ENCODE measurements around the gene NPHP4.

The NPHP4 gene

GRCh38 chr1:5948681-5949005 lies 43.6 kb downstream of the NPHP4 start:
- no peak for DNase-seq

DNA sequence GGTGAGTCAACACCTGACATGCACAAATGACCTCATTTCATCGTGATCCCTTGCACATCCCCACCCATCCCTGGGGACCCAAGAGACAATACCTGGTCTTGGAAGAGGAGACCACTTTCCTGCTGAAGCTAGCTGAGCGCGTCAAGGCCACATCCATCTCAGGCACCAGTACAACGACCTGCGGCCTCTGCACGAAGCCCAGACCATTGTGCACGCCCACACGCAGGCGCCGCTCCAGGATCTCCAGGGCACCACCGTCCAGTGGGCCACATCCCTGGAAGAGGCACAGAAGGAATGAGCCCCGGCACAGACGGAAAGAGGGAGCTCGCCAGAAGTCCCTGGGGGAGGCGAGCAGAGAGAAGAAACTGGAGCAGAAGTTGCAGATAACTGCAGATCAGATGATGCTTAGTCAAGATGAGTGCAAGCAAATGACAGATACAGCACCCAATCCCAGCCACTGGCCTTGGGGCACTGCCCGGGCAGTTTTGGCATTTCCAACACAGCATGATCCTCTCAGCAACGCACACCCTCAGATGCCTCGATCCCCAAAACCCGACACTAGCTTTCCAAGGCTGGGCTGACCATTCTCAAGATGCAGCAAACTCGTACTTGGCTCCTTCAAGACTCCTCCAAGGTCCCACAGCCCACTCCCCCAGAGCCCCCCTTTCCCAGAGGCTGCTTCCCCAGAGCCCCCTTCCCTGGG lies 44.1 kb downstream of the NPHP4 start:
- no peak for DNase-seq

DNA sequence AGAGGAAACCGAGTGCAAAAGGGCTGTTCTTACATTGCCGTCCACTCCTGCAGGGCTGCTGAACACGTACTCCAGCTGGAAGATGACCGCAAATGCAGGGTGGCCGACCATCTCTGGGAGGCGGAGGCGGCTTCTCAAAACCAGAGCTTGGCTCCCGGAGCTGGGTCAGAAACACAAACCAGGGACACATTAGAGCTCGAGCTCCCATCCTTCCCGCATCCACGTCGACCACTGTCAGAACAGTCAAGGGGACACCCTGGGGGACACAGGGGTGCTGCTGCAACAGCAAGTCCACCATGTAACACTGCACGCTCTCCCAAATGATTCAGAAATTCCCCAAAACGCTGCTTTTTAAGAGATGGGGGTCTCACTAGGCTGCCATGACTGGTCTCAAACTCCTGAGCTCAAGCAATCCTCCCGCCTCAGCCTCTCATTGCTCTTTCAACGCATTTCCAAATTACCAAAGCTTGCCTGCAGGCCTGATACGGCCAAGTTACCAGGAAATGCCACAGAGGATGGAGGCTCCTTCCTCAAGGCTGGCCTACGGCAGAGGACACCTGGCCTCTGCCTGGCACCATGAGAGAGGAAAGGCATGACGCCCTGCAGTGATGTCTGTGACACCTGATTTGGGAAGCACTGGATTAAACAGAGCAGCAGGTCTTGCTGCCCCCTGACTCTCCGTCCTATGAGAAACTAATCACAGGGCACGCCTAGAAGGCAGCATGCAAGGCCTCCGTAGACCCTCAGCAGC lies 45.0 kb downstream of the NPHP4 start:
- no peak for DNase-seq

DNA sequence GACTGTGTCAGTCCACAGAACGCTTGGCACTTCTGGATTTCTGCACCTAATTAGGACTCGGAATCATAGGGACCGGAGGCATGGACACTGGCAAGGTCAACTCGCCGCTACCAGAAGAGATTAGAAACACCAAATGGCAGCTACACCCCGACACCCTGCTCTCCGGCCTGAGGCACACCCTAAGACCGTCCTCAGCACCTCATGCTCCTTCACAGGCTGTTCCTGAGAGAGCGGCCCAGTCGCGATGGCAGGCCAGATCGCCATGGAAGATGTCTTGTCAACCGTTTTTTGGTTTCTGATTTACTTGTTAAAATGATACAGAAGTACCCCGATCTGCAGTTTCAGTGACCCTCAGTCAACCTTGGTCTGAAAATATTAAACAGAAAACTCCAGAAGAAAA lies 46.8 kb downstream of the NPHP4 start:
- DNase-seq, result no peak

- DNase-seq, result no peak
These were observed 47.4 kb downstream of the NPHP4 start for GRCh38 chr1:5944843-5945167.

DNA sequence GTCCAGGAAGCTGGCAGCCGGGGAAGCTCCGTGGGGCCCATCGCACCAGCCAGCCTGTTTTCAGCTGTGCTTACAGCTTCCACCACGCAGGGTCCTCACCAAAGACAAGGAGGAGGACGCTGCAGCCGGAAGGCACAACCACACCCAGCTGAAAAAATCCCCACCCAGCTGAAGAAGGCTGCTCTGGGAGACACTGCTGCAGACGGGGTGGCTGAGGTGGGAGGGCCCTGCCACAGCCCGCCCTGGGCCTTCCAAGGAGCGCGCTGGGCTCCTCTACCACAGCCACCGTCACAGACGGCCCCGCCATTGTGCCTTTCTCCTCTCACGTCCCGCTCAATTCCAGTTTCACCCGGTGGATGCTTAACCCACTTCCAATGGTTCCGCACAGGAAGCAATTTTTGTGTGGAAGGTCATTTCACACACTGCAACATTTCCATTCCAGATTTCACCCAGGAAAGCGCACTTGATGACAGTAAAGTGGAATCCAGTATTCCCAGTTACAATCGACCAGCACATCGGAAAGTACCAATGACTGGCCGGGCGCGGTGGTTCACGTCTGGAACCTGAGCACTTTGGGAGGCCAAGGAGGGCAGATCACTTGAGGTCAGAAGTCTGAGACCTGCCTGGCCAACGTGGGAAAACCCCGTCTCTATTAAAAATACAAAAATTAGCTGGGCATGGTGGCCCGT lies 47.9 kb downstream of the NPHP4 start:
- no peak for DNase-seq

DNA sequence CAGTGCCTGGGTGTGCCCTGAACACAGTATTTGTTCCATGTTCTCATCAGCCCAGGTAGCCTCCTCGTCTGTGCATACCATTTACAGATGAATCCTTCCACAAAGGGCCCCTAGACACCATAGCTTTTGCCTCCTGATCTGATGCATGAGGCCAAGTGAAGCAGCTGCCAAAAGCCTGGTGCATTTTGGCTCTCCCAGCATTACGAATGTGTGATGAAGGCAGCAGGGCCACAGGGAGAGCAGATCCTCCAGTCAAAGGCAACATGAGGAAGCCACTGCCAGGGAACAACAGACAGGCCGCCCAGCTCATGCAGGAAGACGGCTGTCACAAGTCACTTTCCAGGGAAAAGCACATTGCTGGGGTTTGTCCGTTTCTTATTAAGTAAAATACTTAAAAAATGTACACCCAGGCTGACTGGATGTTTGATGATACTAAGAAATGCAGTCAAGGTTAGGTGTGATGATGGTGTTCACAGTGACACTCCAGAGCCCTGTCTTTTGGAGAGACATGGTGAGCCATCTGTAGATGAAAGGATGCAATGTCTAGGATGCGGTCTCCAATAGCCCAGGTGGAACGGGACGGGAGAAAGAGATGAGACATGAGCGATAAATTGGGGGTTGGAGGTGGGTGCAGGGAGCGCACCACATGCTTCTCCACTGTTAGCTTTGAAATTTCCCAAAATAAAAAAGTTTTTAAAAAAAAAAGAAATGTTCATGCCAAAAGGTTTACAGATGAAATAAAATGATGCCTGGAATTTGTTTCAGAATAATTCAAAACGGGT lies 48.7 kb downstream of the NPHP4 start:
- DNase-seq, result no peak

GRCh38 chr1:5941671-5942070 lies 50.6 kb downstream of the NPHP4 start:
- DNase-seq, result no peak

DNA sequence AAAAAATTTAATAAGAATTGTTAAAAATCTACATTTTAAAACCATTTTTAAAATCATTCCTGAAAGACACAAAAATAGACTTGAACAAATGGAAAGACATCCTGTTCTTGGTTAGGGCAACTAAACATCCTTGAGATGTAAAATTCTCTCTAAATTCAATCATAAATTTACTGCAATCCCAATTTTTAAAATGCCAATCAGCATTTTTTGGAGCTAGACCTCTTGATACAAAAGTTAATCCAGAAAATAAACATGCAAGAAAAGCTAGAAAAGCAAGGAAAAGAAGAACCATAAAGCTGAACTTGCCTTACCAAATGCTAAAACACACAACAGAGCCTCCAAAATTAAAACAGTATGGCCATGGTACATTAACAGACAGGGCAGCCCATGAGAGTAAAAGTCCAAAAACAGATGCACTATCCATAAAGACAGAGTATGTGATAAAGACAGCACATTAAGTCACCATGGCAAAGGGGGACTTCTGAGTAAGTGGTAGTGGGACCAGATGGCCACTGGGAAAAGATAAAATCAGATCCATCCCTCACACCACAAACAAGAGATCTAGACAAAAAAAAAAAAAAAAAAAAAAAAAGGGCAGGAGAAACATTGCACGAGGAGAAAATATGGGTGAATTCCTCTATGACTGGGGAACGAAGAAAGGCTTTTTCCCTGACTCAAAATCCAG lies 51.4 kb downstream of the NPHP4 start:
- DNase-seq, result no peak

- DNase-seq, result no peak
These were observed 52.7 kb downstream of the NPHP4 start for GRCh38 chr1:5939271-5940170.

GRCh38 chr1:5938101-5938646 lies 54.1 kb downstream of the NPHP4 start:
- no peak for DNase-seq

DNA sequence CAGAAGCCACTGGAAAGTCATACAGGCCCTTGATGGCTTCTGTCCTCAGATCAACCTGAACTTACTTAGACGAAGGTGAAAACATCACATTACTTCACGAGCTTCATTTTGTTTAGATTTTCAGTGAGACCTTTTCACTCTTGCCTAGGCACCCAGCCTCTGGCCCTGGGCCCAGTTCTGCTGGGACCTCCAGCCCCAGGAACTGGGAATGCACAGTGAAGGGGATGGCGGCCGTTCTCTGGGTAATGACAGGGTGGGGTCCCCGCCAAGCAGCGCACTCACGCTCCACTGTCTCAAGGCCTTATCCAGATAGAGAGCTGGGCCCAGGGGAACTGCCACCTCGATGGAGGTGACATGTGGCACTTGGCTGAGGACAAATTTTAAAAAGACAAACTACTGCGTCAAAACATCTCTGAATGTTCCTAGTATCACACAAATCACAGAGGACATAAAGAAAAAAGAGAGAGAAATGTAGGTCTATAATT lies 54.8 kb downstream of the NPHP4 start:
- DNase-seq, result no peak

GRCh38 chr1:5936621-5937372 lies 55.4 kb downstream of the NPHP4 start:
- no peak for DNase-seq

- DNase-seq, result no peak
These were observed 56.1 kb downstream of the NPHP4 start for GRCh38 chr1:5936126-5936525.

DNA sequence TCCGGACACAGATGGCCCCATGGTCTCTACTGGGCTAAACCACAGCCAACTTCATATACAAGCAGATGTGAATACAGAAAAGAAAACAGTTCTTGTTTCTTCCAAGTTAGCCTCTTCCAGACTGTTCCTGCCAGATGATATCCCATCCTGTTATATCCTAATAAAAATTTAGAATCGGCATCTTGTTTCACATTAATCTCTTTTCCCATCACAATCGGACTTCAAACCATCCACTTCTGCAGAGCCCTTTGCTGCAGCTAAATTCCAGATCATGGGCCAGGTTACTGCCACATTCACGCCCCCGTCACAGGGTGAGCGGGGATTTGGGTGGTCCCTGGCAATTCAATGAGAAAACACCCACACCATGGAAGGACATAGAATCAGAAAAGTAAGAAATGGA lies 57.2 kb downstream of the NPHP4 start:
- no peak for DNase-seq

GRCh38 chr1:5934058-5934884 lies 58.0 kb downstream of the NPHP4 start:
- no peak for DNase-seq

GRCh38 chr1:5933676-5934057 lies 58.6 kb downstream of the NPHP4 start:
- no peak for DNase-seq

GRCh38 chr1:5933050-5933449 lies 59.2 kb downstream of the NPHP4 start:
- no peak for DNase-seq

GRCh38 chr1:5928714-5929400 lies 63.4 kb downstream of the NPHP4 start:
- DNase-seq, result no peak

Data from activated CD4-positive, CD25-positive, alpha-beta regulatory T cell (primary cell).